ENCODE measurements around the gene TENM4. TPM values are rescaled to one million over a fixed set of nuclear protein-coding genes. Genes with fewer than 3 reads are reported as not detected.

TENM4 gene
- total RNA-seq, 1 experiment from 2014 or later: 0.39 TPM

GRCh38 chr11:78676026-78676557 lies 764.7 kb downstream of the TENM4 start:
- H3K4me3 ChIP-seq (ENCODE audit: low read depth in 2 of 2, low read length in 2 of 2): no peak overlapping the region
- no peak overlapping the region for H3K27ac ChIP-seq (ENCODE audit: low read length)
- intact Hi-C loops (cut with micrococcal nuclease; ENCODE audit: unreplicated experiment): no loop called here
- no peaks in the 10 kb centered on the region for H3K9me3 ChIP-seq (ENCODE audit: control insufficient read depth, insufficient read depth, low read depth, low read length)
- H3K4me1 ChIP-seq (ENCODE audit: control insufficient read depth, insufficient read depth, low read length): no peaks in the 10 kb centered on the region
- CTCF ChIA-PET: no interaction called here
- in situ Hi-C loops (cut with HindIII; ENCODE audit: low pct_unique_long_range_greater_than_20kb, low sequenced_read_pairs): no loop called here
- ATAC-seq (no peak), DNase-seq (ENCODE audit: low read depth, low spot score) (no peak)
- TF ChIP-seq TCF7L2 (IDR thresholded peaks at IDR 0.05; ENCODE audit: low read depth, low read length) (no peak), SIN3A (IDR thresholded peaks at IDR 0.05; ENCODE audit: borderline replicate concordance, insufficient read depth, low read depth, low read length) (no peak), POLR2AphosphoS5 (IDR thresholded peaks at IDR 0.05; ENCODE audit: low read depth, low read length) (no peak), CTCF (IDR thresholded peaks at IDR 0.05) (no peak), REST (IDR thresholded peaks at IDR 0.05; ENCODE audit: insufficient read depth in 1 of 2, low read depth in 2 of 2, low read length in 1 of 2) (no peak)
- POLR2A ChIA-PET: no interaction called here
- H3K27me3 ChIP-seq (ENCODE audit: control insufficient read depth, insufficient read depth, low read length): no peaks in the 10 kb centered on the region
- BruUV-seq (replicated peaks): no TSS peak
- no peaks in the 10 kb centered on the region for H3K36me3 ChIP-seq (ENCODE audit: control insufficient read depth, insufficient read depth, low read length)

DNA sequence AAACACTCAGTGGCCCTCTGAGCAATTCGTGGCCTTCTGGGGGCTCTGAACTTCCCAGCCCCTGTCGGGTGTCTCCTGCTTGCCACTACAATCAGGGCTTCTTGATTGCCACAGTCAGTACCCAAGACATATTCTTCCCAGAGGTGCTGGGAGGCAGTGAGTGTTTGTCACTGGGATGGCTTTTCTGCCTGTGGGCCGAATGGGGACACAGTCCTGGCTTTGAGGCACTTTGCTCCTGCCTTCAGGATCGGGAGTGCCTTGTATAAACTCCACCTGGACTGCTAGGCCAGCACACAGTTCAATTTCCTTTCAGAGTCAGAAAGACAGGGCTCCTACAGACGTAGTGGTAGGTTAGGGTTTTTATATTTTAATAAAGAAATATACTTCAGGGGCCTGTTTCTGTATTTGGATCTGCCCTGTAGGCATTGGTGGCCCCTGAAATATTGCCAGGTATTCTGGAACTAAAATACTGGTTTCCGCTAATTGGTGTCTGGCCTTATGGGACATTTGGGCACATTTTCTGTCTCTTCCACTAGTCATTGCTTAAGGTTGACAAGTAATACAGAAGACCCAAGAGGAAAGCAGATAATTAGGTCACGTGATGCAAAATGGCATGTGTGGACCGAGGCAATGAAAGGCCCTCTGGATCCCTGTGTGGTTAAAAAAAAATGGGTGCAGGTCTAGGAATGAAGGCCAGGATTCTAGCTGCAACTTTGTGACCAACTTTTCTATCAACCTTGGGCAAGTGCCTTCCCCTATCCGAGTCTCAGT lies 767.8 kb downstream of the TENM4 start:
- no peak for ATAC-seq
- CTCF ChIA-PET: no interaction called here
- BruUV-seq (replicated peaks): no TSS peak

More for the DNA sequence above, 767.8 kb downstream of the TENM4 start:
- DNase-seq (ENCODE audit: low read depth, low spot score): no peak
- POLR2A ChIA-PET: no interaction called here
- intact Hi-C loops (cut with micrococcal nuclease; ENCODE audit: unreplicated experiment) (no loop called here), in situ Hi-C loops (cut with HindIII; ENCODE audit: low pct_unique_long_range_greater_than_20kb, low sequenced_read_pairs) (no loop called here)
- no peaks in the 10 kb centered on the region for H3K36me3 ChIP-seq (ENCODE audit: control insufficient read depth, insufficient read depth, low read length)
- H3K9me3 ChIP-seq (ENCODE audit: control insufficient read depth, insufficient read depth, low read depth, low read length): no peaks in the 10 kb centered on the region
- no peak overlapping the region for H3K4me3 ChIP-seq (ENCODE audit: low read depth in 2 of 2, low read length in 2 of 2)
- H3K27me3 ChIP-seq (ENCODE audit: control insufficient read depth, insufficient read depth, low read length): no peaks in the 10 kb centered on the region
- no peaks in the 10 kb centered on the region for H3K4me1 ChIP-seq (ENCODE audit: control insufficient read depth, insufficient read depth, low read length)
- TF ChIP-seq SIN3A (IDR thresholded peaks at IDR 0.05; ENCODE audit: borderline replicate concordance, insufficient read depth, low read depth, low read length) (no peak), TCF7L2 (IDR thresholded peaks at IDR 0.05; ENCODE audit: low read depth, low read length) (no peak), POLR2AphosphoS5 (IDR thresholded peaks at IDR 0.05; ENCODE audit: low read depth, low read length) (no peak), REST (IDR thresholded peaks at IDR 0.05; ENCODE audit: insufficient read depth in 1 of 2, low read depth in 2 of 2, low read length in 1 of 2) (no peak), CTCF (IDR thresholded peaks at IDR 0.05) (no peak)
- no peak overlapping the region for H3K27ac ChIP-seq (ENCODE audit: low read length)
